ENCODE measurements around the gene C2CD5. TPM values are rescaled to one million over a fixed set of nuclear protein-coding genes. Genes with fewer than 3 reads are reported as not detected.
"Not testable (repeated sequence)": the region's sequence is repeated elsewhere in the genome, so short reads cannot be mapped to it uniquely, and the experiment has no call there.

C2CD5 gene
- total RNA-seq, 2 donors from 2014 or later, result 26.6 to 37.6 TPM

DNA sequence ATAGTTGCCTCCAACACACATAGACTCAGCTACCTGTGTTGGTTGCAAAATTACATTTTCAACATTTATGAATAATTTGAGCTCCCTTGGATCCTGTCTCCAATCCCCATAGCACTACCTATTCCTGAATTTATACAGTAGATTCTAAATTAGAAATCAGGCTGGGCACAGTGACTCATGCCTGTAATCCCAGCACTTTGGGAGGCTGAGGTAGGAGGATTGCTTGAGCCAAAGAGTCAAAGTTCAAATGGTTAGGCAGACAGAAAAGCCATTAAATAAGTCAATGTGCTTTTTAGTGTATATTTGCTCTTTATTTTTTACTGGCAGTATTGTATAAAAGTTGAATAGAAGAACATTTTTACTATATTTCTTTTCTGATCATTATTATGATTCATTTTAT lies 24.9 kb upstream of the C2CD5 start:
- H3K27me3 ChIP-seq (replicated peaks; ENCODE audit: insufficient read depth), result no peaks in the 10 kb centered on the region
- no peaks in the 10 kb centered on the region for H3K4me1 ChIP-seq (replicated peaks)
- H3K4me3 ChIP-seq, result no peak overlapping the region
- H3K36me3 ChIP-seq, result no peaks in the 10 kb centered on the region
- TF ChIP-seq, protein P1, sequence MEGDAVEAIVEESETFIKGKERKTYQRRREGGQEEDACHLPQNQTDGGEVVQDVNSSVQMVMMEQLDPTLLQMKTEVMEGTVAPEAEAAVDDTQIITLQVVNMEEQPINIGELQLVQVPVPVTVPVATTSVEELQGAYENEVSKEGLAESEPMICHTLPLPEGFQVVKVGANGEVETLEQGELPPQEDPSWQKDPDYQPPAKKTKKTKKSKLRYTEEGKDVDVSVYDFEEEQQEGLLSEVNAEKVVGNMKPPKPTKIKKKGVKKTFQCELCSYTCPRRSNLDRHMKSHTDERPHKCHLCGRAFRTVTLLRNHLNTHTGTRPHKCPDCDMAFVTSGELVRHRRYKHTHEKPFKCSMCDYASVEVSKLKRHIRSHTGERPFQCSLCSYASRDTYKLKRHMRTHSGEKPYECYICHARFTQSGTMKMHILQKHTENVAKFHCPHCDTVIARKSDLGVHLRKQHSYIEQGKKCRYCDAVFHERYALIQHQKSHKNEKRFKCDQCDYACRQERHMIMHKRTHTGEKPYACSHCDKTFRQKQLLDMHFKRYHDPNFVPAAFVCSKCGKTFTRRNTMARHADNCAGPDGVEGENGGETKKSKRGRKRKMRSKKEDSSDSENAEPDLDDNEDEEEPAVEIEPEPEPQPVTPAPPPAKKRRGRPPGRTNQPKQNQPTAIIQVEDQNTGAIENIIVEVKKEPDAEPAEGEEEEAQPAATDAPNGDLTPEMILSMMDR (IDR thresholded peaks at IDR 0.05), result no peak
- TF ChIP-seq POLR2A (IDR thresholded peaks at IDR 0.05) (no peak), POLR2AphosphoS5 (IDR thresholded peaks at IDR 0.05) (no peak)
- no peak for DNase-seq (ENCODE audit: low spot score)
- intact Hi-C loops (cut with DNase I), result no loop called here
- no peak overlapping the region for H3K27ac ChIP-seq
- H3K9me3 ChIP-seq, result no peaks in the 10 kb centered on the region

DNA sequence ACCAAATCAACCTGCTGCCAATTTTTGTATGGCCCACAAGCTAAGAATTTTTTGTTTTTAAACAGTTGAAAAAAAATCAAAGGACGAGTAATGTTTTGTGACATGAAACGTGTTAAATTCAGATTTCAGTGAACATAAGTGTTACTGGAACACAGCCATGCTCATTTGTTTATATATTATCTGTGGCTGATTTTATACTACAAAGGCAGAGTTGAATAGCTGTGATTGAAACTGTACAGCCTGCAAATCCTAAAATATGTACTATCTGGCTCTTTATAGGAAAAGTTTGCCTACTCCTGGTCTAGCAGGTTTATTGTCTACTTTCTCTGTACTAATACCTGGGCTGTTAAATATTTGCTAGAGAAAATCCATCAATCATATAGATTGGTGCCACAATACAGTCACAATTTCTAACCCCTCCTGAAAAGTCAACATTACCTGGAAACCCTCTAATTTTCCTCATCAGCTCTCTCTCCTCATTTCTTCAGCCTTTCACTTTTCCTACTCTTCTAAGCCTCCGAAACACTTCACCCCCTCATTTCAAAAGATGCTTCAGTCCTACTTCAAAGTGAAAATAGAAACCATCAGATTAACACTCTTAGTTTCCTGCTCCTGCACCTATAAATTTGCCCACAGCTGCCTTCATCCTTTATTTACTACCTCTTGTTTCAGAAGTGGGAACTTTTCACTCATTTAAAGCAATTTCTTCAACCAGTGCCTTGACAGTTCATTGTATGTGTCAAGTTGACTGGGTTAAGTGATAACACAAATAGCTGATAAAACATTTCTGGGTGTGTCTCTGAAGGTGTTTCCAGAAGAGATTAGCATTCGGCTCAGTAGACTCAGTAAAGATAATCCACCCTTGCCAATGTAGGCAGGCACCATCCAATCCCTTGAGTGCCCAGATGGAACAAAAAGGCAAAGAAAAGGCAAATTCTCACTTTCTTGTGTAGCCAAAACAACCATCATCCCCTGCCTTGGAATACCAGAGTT lies 18.0 kb upstream of the C2CD5 start:
- no peak for DNase-seq (ENCODE audit: low spot score)
- 38% methylated on average over 4 of the region's 4 CpGs for WGBS
- H3K27ac ChIP-seq, result no peak overlapping the region
- no peak for TF ChIP-seq POLR2AphosphoS5 (IDR thresholded peaks at IDR 0.05)
- TF ChIP-seq, protein P1 (IDR thresholded peaks at IDR 0.05), result no peak
- H3K4me1 ChIP-seq (replicated peaks), result no peaks in the 10 kb centered on the region
- no peaks in the 10 kb centered on the region for H3K9me3 ChIP-seq
- intact Hi-C loops (cut with DNase I), result no loop called here
- H3K27me3 ChIP-seq (replicated peaks; ENCODE audit: insufficient read depth), result no peaks in the 10 kb centered on the region
- H3K4me3 ChIP-seq, result no peak overlapping the region
- H3K36me3 ChIP-seq, result no peaks in the 10 kb centered on the region

DNA sequence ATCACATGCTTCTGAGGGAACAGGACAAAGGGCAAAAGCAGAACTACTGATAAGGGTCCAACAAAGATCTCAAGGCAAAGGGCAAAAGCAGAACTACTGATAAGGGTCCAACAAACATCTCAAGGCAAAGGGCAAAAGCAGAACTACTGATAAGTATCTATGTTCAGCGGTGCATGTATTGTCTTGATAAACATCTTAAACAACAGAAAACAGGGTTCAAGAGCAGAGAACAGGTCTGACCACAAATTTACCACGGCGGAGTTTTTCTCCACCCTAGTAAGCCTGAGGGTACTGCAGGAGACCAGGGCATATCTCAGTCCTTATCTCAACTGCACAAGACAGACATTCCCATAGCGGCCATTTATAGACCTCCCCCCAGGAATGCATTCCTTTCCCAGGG lies 10.4 kb upstream of the C2CD5 start:
- H3K36me3 ChIP-seq; H3K27ac ChIP-seq; intact Hi-C loops (cut with DNase I); H3K4me3 ChIP-seq; H3K27me3 ChIP-seq (replicated peaks; ENCODE audit: insufficient read depth); H3K9me3 ChIP-seq; DNase-seq (ENCODE audit: low spot score); H3K4me1 ChIP-seq (replicated peaks): not testable (repeated sequence)
- WGBS, result 93% methylated on average over 4 of the region's 4 CpGs

DNA sequence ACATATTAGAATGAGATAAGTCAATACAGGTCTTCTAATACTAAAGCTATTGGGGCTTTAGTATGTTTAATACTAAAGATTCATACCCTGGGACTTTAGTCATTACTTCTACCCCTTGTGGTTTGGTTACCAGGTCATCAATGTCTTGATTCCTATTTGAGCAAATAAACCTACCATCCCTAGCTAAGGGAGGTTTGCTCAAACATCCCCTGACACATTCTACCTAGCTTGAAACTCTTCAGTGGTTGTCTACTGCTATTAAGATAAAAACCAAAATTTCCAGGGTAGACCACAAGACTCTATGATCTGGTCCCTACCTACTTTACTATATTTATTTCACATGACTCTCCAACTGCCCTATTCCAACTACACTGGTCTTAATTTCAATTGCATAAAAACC lies 7.3 kb upstream of the C2CD5 start:
- TF ChIP-seq, protein P1 (IDR thresholded peaks at IDR 0.05), result no peak
- TF ChIP-seq POLR2AphosphoS5 (IDR thresholded peaks at IDR 0.05) (no peak), POLR2A (IDR thresholded peaks at IDR 0.05) (no peak)
- Histone ChIP-seq H3K27me3 (replicated peaks; ENCODE audit: insufficient read depth) (no peaks in the 10 kb centered on the region), H3K27ac (no peak overlapping the region), H3K9me3 (no peaks in the 10 kb centered on the region), H3K4me1 (replicated peaks) (no peaks in the 10 kb centered on the region), H3K4me3 (no peak overlapping the region), H3K36me3 (no peaks in the 10 kb centered on the region)
- DNase-seq (ENCODE audit: low spot score), result no peak
- intact Hi-C loops (cut with DNase I), result no loop called here

DNA sequence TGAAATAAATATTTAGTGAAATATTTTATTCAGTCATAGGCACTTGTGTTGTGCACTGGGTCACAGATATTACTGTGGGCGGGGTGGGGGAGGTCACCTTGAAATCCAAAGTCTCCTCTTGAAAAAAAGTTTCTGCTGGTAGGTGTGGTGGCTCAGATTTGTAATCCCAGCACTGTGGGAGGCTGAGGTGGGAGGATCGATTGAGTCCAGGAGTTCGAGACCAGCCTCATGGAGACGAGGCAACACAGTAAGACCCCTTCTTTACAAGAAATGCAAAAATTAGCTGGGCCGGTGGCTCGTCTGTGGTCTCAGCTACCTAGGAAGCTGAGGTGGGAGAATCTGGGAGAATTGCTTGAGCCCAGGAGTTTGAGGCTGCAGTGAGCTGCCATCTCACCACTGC lies 913 bp upstream of the C2CD5 start:
- Histone ChIP-seq H3K9me3 (no peaks in the 10 kb centered on the region), H3K27ac (no peak overlapping the region), H3K36me3 (no peaks in the 10 kb centered on the region), H3K4me1 (replicated peaks) (no peaks in the 10 kb centered on the region), H3K27me3 (replicated peaks; ENCODE audit: insufficient read depth) (no peaks in the 10 kb centered on the region), H3K4me3 (no peak overlapping the region)
- intact Hi-C loops (cut with DNase I), result loop anchor here (2.0 kb wide), 1 partner anchor 80 kb away; the partner anchor contains the start of gene ETNK1
- DNase-seq (ENCODE audit: low spot score), result no peak
- 95% methylated on average over 6 of the region's 6 CpGs for WGBS
- TF ChIP-seq POLR2A (IDR thresholded peaks at IDR 0.05), result no peak
- TF ChIP-seq, protein P1 (IDR thresholded peaks at IDR 0.05), result no peak
- TF ChIP-seq POLR2AphosphoS5 (IDR thresholded peaks at IDR 0.05), result no peak

Data from prostate gland (tissue), 2 donors.